GM19463 (cell line): Measurements from ENCODE around the gene ANO10.
"Not testable (repeated sequence)": the region's sequence is repeated elsewhere in the genome, so short reads cannot be mapped to it uniquely, and the experiment has no call there.

Source experiments
- ATAC-seq: cut with Tn5 transposase; IDR thresholded peaks from one replicate; pipeline ENCODE4 v1.9.1; 2021; ENCODE audit warnings: mild to moderate bottlenecking, moderate library complexity; ENCODE audit not compliant: unreplicated experiment

The ANO10 gene

GRCh38 chr3:43583481-43583880, 38.3 kb downstream of the ANO10 start:
- no peak for ATAC-seq

- ATAC-seq = no peak
Observed at GRCh38 chr3:43582866-43583265, 38.9 kb downstream of the ANO10 start.

GRCh38 chr3:43581343-43581742, 40.5 kb downstream of the ANO10 start:
- ATAC-seq = no peak

DNA sequence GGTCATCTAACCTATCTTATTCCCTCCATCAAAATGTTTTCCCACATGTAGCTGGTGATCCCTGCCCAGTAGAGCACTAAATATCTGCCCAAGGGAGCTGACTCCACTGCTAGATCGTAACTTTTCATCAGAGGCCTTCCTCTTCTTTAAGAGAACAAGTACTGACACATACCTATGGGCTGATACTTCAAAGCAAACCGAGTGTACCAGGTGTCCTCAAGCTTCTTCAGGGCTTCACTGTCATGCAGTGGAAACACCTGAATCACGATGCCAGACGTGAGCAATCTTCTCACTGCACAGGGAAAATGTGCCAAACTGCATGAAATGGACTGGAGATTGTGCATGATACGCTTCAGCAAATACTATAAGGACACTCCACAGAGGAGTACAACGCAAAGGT, 41.6 kb downstream of the ANO10 start:
- ATAC-seq = no peak

- ATAC-seq = no peak
Observed at GRCh38 chr3:43573576-43573975, 48.2 kb downstream of the ANO10 start.

DNA sequence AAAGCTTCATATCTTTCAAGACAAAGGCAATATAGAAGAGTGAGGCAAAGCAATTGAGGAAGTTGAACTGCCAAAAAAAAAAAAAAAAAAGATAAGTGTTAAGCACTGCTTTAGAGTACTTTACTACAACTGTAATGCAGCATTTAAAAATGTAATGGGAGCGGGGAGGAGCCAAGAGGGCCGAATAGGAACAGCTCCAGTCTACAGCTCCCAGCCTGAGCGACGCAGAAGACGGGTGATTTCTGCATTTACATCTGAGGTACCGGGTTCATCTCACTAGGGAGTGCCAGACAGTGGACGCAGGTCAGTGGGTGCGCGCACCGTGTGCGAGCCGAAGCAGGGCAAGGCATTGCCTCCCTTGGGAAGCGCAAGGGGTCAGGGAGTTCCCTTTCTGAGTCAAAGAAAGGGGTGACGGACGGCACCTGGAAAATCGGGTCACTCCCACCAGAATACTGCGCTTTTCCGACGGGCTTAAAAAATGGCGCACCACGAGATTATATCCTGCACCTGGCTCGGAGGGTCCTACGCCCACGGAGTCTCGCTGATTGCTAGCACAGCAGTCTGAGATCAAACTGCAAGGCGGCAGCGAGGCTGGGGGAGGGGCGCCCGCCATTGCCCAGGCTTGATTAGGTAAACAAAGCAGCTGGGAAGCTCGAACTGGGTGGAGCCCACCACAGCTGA, 56.0 kb downstream of the ANO10 start:
- ATAC-seq = not testable (repeated sequence)

DNA sequence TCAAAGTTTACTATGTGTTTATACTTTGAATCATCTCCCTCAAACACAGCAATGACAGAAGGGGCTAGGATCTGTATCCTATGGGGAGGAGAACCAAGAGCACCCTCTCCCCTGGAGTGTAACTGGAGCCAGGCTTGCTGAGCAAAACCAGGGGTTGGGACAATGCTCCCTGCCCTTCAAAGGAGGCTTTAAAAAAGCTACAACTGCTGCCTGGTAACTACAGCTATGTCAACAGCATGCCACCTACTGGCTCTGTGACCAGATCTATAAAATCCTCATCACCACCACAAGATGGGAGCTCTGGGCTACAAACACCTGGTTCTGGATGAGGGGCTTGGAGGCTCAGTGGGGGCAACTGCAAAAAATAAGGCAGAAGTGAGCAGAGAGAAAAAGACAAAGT, 61.9 kb downstream of the ANO10 start:
- no peak for ATAC-seq

DNA sequence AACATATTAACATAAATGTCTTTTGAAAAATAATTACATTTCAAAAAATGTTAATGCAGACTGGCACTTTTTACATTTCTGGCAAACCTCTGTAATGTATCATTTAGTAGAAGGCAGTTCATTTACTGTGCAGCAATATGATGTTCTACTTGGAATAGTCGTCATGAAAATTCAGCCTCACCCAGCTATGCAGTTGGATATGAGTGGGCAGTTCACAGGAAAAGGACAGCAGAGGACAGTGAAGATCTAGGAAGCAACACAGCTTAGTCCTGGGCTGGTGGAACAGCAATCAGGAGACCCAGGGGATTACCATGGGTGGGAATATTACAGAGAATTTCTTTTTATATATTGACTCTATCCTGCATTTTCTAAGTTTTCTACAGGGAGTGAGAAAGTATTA, 63.6 kb downstream of the ANO10 start:
- no peak for ATAC-seq

- ATAC-seq = no peak
Observed at GRCh38 chr3:43549626-43550290, 72.1 kb downstream of the ANO10 start.

DNA sequence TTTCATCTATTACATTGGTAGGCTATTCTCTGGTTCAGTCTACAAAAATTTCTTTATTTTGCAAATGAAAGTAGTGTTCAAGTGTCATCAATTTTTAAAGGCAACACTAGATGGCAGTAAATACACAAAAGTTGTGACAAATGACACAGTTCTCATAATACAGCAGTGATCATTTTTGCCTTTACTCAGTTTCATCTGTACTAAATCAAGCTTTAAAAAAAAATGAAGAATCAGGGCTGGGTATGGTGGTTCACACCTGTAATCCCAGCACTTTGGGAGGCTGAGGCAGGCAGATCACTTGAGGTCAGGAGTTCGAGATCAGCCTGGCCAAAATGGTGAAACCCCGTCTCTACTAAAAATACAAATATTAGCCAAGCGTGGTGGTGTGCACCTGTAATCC, 77.5 kb downstream of the ANO10 start:
- not testable (repeated sequence) for ATAC-seq

- ATAC-seq = no peak
Observed at GRCh38 chr3:43542328-43543043, 79.3 kb downstream of the ANO10 start.

DNA sequence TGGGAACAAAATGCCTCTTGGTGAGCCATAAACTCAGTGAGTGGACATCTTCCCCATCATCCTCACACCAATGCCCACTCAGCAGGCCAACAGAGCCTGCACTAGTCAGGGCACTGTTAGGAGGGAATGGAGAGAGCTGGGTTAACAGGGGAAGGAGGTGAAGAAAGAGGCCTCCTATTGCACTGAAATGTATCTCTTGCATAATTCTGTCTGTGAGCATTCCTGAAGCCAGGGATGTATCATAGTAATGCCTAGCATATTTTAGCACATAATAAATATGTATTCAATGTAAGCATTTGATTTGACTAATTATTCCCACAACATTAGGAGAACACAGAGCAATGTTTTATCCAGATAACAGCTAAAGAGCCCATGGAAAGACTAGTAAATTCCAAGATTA, 81.2 kb downstream of the ANO10 start:
- ATAC-seq = no peak

DNA sequence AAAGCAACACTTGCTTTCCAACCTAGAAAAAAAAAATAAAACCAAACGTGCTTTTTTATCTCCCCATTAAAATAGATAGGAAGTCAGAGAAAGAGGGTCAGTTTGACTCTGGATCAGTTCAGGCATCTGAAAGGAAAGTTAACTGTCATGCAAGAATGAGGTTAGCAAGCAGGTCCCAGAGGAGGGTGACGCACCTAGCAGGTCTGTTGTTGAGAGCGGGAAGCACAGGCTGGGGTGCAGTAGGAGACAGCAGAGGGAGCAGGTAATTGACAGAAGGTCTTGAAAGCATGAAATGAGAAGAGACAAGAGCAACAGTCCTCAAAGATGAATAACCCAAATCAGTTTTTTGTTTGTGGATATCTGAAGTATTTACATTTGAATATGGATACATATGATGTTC, 82.5 kb downstream of the ANO10 start:
- ATAC-seq = no peak

- no peak for ATAC-seq
Observed at GRCh38 chr3:43537225-43537624, 84.6 kb downstream of the ANO10 start.

- no peak for ATAC-seq
Observed at GRCh38 chr3:43534675-43535074, 87.1 kb downstream of the ANO10 start.

- no peak for ATAC-seq
Observed at GRCh38 chr3:43533009-43533408, 88.8 kb downstream of the ANO10 start.

DNA sequence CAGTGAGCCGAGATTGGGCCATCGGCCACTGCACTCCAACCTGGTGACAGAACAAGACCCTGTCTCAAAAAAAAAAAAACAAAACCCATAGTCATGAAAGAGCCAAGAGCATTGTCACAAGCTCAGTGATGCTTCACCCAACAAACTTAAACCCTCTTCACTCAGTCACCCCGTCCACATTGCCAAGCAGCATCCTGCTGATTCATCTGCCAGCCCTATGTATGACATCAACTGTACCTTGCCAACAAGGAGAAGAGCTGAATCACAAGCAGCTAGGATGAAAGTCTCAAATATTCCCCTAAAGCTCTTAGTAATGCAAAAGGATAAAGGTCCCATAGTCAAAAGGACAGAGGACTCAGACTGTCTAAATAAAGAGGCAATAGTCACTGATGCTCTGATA, 90.0 kb downstream of the ANO10 start:
- ATAC-seq = no peak

GRCh38 chr3:43528498-43529099, 93.2 kb downstream of the ANO10 start:
- no peak for ATAC-seq

GRCh38 chr3:43526956-43527355, 94.9 kb downstream of the ANO10 start:
- ATAC-seq = no peak

GRCh38 chr3:43525941-43526607, 95.7 kb downstream of the ANO10 start:
- ATAC-seq = no peak

DNA sequence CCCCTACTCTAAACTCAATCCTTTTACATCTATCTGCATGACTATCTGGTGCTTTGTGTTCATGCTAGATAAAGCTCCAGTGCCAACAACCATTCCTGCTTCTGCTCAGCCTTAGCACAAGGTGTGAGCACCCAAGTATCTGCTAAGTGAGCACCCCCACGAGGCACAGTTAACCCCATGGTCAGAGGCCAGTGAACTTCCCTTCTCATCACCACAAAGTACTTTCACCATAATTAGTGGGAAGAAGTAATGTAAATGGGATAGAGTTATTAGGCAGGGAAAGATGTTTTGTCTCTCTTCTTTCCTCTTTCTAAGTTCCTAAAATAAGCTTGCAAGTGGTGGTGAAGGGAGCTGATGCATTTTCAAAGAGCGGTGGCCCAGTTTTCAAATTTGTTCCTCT, 96.4 kb downstream of the ANO10 start:
- ATAC-seq = no peak
